K562 (cell line): ENCODE data around the gene GCNT3. TPM values are rescaled to one million over a fixed set of nuclear protein-coding genes. Genes with fewer than 3 reads are reported as not detected.

Experiments
- ATAC-seq: fragments of 200-7000 bp; cut with Tn5 transposase; 3 replicates; pipeline ENCODE4 v1.9.1; 2020; ENCODE audit warnings: moderate library complexity
- BruUV-seq: library from RNA; stranded (reverse); fragments of 400-500 nt; replicated peaks from 2 replicates; lab custom pipeline; 2021; lab: Mats Ljungman, UMichigan
- CTCF ChIA-PET: fragments of 300-600 bp; formaldehyde crosslinking; extraction: SDS; loops from one replicate; lab custom pipeline; 2021; ENCODE audit warnings: low intra/inter-chr PET ratio; lab: Yijun Ruan, JAX
- POLR2A ChIA-PET: fragments of 300-600, 350-650 bp; sonication (Branson Sonifier 250); formaldehyde crosslinking; extraction: SDS; loops from one replicate; lab custom pipeline; 2021; ENCODE audit warnings: antibody characterized with exemption, inconsistent platforms; lab: Yijun Ruan, JAX
- DNase-seq, 4 experiments: peaks; one replicate each; pipeline versions ENCODE4 v3.0.0 to v3.0.0-alpha.2; 2011 to 2018; ENCODE audit warnings: low spot score in 3 of 4, mixed read lengths in 3 of 4; ENCODE audit errors: extremely low read depth in 1 of 4
- FAIRE-seq: peaks from 2 replicates; lab custom pipeline; 2011; peaks lifted over from hg19 to GRCh38; lab: Jason Lieb, UNC
- H2AFZ ChIP-seq: 2 replicates; pipeline ENCODE4 v1.6.0; 2011; ENCODE audit warnings: low read depth, low read length, control low read depth, inconsistent platforms
- H3K27ac ChIP-seq: fragments of 200-600 bp; 3 replicates; pipeline ENCODE4 v1.8.0; 2011; ENCODE audit warnings: low read depth, mild to moderate bottlenecking, control low read depth, inconsistent platforms, low read length, moderate library complexity, mixed read lengths; ENCODE audit errors: extremely low read depth
- H3K27me3 ChIP-seq, 2 experiments: fragments of 300-600 bp in 1 of 2; 2 replicates in 1 of 2; 3 replicates in 1 of 2; pipeline versions ENCODE4 v1.6.0 to v1.8.0; 2011; ENCODE audit warnings: inconsistent platforms in 2 of 2, low read length in 2 of 2, mild to moderate bottlenecking in 1 of 2, mixed read lengths in 1 of 2, moderate library complexity in 1 of 2; ENCODE audit not compliant: control insufficient read depth in 2 of 2, insufficient read depth in 2 of 2
- H3K36me3 ChIP-seq: fragments of 300-600 bp; 3 replicates; pipeline ENCODE4 v1.8.0; 2011; ENCODE audit warnings: mild to moderate bottlenecking, low read length, inconsistent platforms; ENCODE audit not compliant: control insufficient read depth, insufficient read depth
- H3K4me1 ChIP-seq, 2 experiments: fragments of 200-600 bp in 1 of 2; replicated peaks in 1 of 2; 2 replicates in 1 of 2; 3 replicates in 1 of 2; pipeline versions ENCODE4 v1.5.1 to v1.8.0; 2011; ENCODE audit warnings: inconsistent platforms in 2 of 2, low read length in 2 of 2, mild to moderate bottlenecking in 1 of 2, mixed read lengths in 1 of 2, moderate library complexity in 1 of 2; ENCODE audit not compliant: control insufficient read depth in 2 of 2, insufficient read depth in 2 of 2
- H3K4me2 ChIP-seq: 2 replicates; pipeline ENCODE4 v1.6.1; 2011; ENCODE audit warnings: low read length, control low read depth, inconsistent platforms, mixed read lengths; ENCODE audit not compliant: insufficient read depth
- H3K4me3 ChIP-seq: fragments of 200-600 bp; sonication (generic), shearing (Covaris generic); 2 replicates; pipeline ENCODE4 v1.5.1; 2016; ENCODE audit warnings: control low read depth, inconsistent platforms
- H3K79me2 ChIP-seq: fragments of 200-600 bp; 3 replicates; pipeline ENCODE4 v1.8.0; 2011; ENCODE audit warnings: low read length, inconsistent platforms; ENCODE audit not compliant: control insufficient read depth, insufficient read depth
- H3K9ac ChIP-seq, 2 experiments: 2 replicates each; pipeline versions ENCODE4 v1.6.0 to v1.6.1; 2011; ENCODE audit warnings: low read depth in 2 of 2, low read length in 2 of 2, control low read depth in 1 of 2, inconsistent platforms in 1 of 2, mild to moderate bottlenecking in 1 of 2, mixed read lengths in 1 of 2; ENCODE audit not compliant: insufficient read depth in 1 of 2
- H3K9me1 ChIP-seq: one replicate; pipeline ENCODE4 v1.6.0; 2011; ENCODE audit warnings: inconsistent platforms, mild to moderate bottlenecking, low read length, moderate library complexity; ENCODE audit not compliant: control insufficient read depth, insufficient read depth
- H3K9me3 ChIP-seq: replicated peaks from 2 replicates; pipeline ENCODE4 v1.5.1; 2011; ENCODE audit warnings: low read depth, low read length, inconsistent platforms; ENCODE audit not compliant: control insufficient read depth, insufficient read depth
- H4K20me1 ChIP-seq: replicated peaks from 2 replicates; pipeline ENCODE4 v1.6.1; 2011; ENCODE audit warnings: low read length, inconsistent platforms, mixed read lengths; ENCODE audit not compliant: control insufficient read depth, insufficient read depth
- ARID1B ChIP-seq: fragments of 450-650 bp; IDR thresholded peaks from 2 replicates; pipeline ENCODE4 v1.6.1; 2016; ENCODE audit warnings: antibody characterized with exemption, mild to moderate bottlenecking, inconsistent platforms
- ELK1 ChIP-seq: sonication (generic); formaldehyde crosslinking; IDR thresholded peaks from 2 replicates; pipeline ENCODE4 v1.8.1; 2022; ENCODE audit warnings: missing genetic modification reagents
- FOXA1 ChIP-seq: fragments of 450-650 bp; IDR thresholded peaks from 2 replicates; pipeline ENCODE4 v1.6.1; 2016; ENCODE audit warnings: mild to moderate bottlenecking, borderline replicate concordance
- HNRNPL ChIP-seq: fragments of 200-400 bp; formaldehyde crosslinking; IDR thresholded peaks from 2 replicates; pipeline ENCODE4 v1.6.1; 2017; ENCODE audit warnings: low read depth, mild to moderate bottlenecking, low read length
- TCFL5 ChIP-seq: fragments of 250-450 bp; sonication (Bioruptor Pico); conservative IDR thresholded peaks from 2 replicates; pipeline ENCODE4 v1.6.1; 2021; ENCODE audit warnings: mild to moderate bottlenecking, moderate library complexity, matching md5 sums
- TGIF2 ChIP-seq: sonication (generic); formaldehyde crosslinking; IDR thresholded peaks from 2 replicates; pipeline ENCODE4 v1.8.1; 2022; ENCODE audit warnings: mild to moderate bottlenecking, missing genetic modification reagents, moderate library complexity
- WGBS: fragments of 100-300 bp; shearing (Covaris generic); methylation state at CpG from one replicate; pipeline ENCODE4 v1.1.6; 2016; ENCODE audit warnings: low coverage, mixed read lengths; ENCODE audit not compliant: insufficient coverage; ENCODE audit errors: missing lambda C conversion rate; 5-methylcytosine and 5-hydroxymethylcytosine counted together
- in situ Hi-C: fragments of 300-500 bp; cut with MboI; formaldehyde crosslinking; loops from 4 replicates; pipeline ENCODE4 v1.15.0; 2018; ENCODE audit warnings: inconsistent platforms, mixed read lengths
- intact Hi-C: fragments of 100-400 bp; cut with micrococcal nuclease; formaldehyde crosslinking; loops from 2 replicates; pipeline ENCODE4 v1.14.2; 2022
- polyA plus RNA-seq, 8 experiments: library from polyadenylated mRNA; depleted of rRNA in 4 of 8; stranded (reverse) in 5 of 8; unstranded in 3 of 8; fragments of >200 nt; fragmentation: Nextera tagmentation in 2 of 8; fragmentation: Illumina TruSeq in 1 of 8; extraction: Ambion mirVana in 2 of 8; extraction: Trizol in 1 of 8; gene quantifications; 2 replicates each; pipeline versions ENCODE4 v1.2.1 to v1.2.3, GENCODE V29; 2011 to 2014; ENCODE audit warnings: inconsistent platforms in 1 of 8, missing spikeins in 1 of 8
- total RNA-seq, 7 experiments: library from RNA; depleted of rRNA in 6 of 7; stranded (reverse); fragments of >200 nt in 6 of 7; fragmentation: Illumina TruSeq in 2 of 7; extraction: Trizol in 2 of 7; gene quantifications; 2 replicates each; pipeline versions ENCODE4 v1.2.1 to v1.2.3, GENCODE V29; 2011 to 2021; ENCODE audit warnings: low replicate concordance in 1 of 7

The GCNT3 gene
- total and polyA plus RNA-seq, 9 of the 15 experiments (the other 6 are each of a cell fraction or from before 2014, with no cell fraction given), result 0.07 to 0.35 (median 0.11) TPM; not detected in 4

GRCh38 chr15:59594991-59595390 lies 16.6 kb upstream of the GCNT3 start:
- Histone ChIP-seq H3K79me2 (no peaks in the 10 kb centered on the region), H2AFZ (no peak overlapping the region), H3K9me3 (no peaks in the 10 kb centered on the region)
- DNase-seq, result no peak
- TF ChIP-seq TCFL5 (CRISPR knock-in tag) (no peak), HNRNPL (no peak), ELK1 (no peak), FOXA1 (no peak), ARID1B (no peak), TGIF2 (CRISPR knock-in tag) (no peak)
- TF ChIP-seq, all 486 proteins: peak for 0
- H3K4me2 ChIP-seq, result no peak overlapping the region
- H3K27ac ChIP-seq, result no peak overlapping the region
- in situ Hi-C loops, result no loop called here
- FAIRE-seq, result no peak
- H3K9me1 ChIP-seq, result no peaks in the 10 kb centered on the region
- peaks cover 3 to 10% of the 10 kb centered on the region in 2 experiments; a peak in 3 of 5 replicates for H3K27me3 ChIP-seq
- intact Hi-C loops, result no loop called here
- no peak for ATAC-seq
- no peak overlapping the region for H3K4me3 ChIP-seq
- no TSS peak for BruUV-seq
- no peaks in the 10 kb centered on the region for H3K36me3 ChIP-seq
- no peaks in the 10 kb centered on the region for H3K4me1 ChIP-seq
- CTCF ChIA-PET, result no interaction called here
- POLR2A ChIA-PET, result interaction anchor here (0.6 kb wide), 1 partner anchor 19 kb away, joined by 3 read pairs; no protein-coding TSS in a partner anchor
- WGBS, result 6% methylated on average over 2 of the region's 2 CpGs
- H4K20me1 ChIP-seq, result no peaks in the 10 kb centered on the region
- no peak overlapping the region for H3K9ac ChIP-seq
